ENCODE data around the gene PRKAR1A. TPM values are rescaled to one million over a fixed set of nuclear protein-coding genes. Genes with fewer than 3 reads are reported as not detected.

Gene PRKAR1A
- total RNA-seq, 1 donor from 2014 or later = 186 TPM

- H3K36me3 ChIP-seq = peaks cover 0 to 33% of the 10 kb centered on the region in 2 donors
These were observed 22.5 kb downstream of the PRKAR1A start for GRCh38 chr17:68534695-68535088.

DNA sequence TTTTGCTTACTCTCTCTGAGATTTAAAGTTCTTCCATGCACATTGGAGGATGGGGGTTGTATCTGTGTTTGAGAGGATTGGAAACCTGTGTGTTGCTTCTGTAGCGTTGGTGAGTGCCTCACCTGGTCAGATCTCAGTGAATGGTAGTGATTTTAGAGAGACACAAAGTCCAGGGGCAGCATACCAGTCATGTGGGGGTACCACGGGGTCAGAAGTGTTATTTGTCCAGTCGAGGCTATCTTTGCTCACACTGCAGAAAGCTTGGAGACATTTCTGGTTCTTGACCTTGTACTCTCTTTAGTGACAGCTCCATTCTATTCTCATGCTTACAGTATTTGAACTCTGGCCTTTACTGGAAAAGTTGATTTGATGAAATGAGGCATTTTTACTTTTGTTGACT lies 23.7 kb downstream of the PRKAR1A start:
- Histone ChIP-seq H3K27ac (no peak overlapping the region), H3K4me1 (peaks cover 7% of the 10 kb centered on the region)

More at GRCh38 chr17:68534695-68535088, 22.5 kb downstream of the PRKAR1A start:
- no peak overlapping the region for H3K27ac ChIP-seq
- no peak for TF ChIP-seq CTCF (IDR thresholded peaks at IDR 0.05)
- TF ChIP-seq POLR2AphosphoS5 (IDR thresholded peaks at IDR 0.05; ENCODE audit: insufficient read depth in 1 of 2, low read depth in 1 of 2) = no peak
- TF ChIP-seq POLR2A (IDR thresholded peaks at IDR 0.05) = no peak
- peaks cover 3% of the 10 kb centered on the region for H3K4me1 ChIP-seq
- DNase-seq (ENCODE audit: extremely low spot score in 2 of 2) = no peak
- H3K4me3 ChIP-seq = no peak overlapping the region
- no peaks in the 10 kb centered on the region for H3K27me3 ChIP-seq
- H3K9me3 ChIP-seq = no peaks in the 10 kb centered on the region
- intact Hi-C loops (cut with DNase I) = loop anchor here (5.0 kb wide), 1 partner anchor 223 kb away; no protein-coding TSS in a partner anchor

GRCh38 chr17:68539548-68540467 lies 27.6 kb downstream of the PRKAR1A start:
- Histone ChIP-seq H3K4me1 (peaks cover 7% of the 10 kb centered on the region), H3K36me3 (peaks cover 0 to 27% of the 10 kb centered on the region in 2 donors), H3K27me3 (no peaks in the 10 kb centered on the region), H3K9me3 (no peaks in the 10 kb centered on the region), H3K4me3 (no peak overlapping the region), H3K27ac (peak overlapping the region; percentile 1)
- intact Hi-C loops (cut with DNase I) = no loop called here
- TF ChIP-seq POLR2AphosphoS5 (IDR thresholded peaks at IDR 0.05; ENCODE audit: insufficient read depth in 1 of 2, low read depth in 1 of 2) (peak in 1 of 2 donors; percentile 52), POLR2A (IDR thresholded peaks at IDR 0.05) (no peak), CTCF (IDR thresholded peaks at IDR 0.05) (no peak)
- DNase-seq (ENCODE audit: extremely low spot score in 2 of 2) = no peak

More for the DNA sequence above, 23.7 kb downstream of the PRKAR1A start:
- no peaks in the 10 kb centered on the region for H3K9me3 ChIP-seq
- no peak for TF ChIP-seq CTCF (IDR thresholded peaks at IDR 0.05)
- intact Hi-C loops (cut with DNase I) = no loop called here
- peaks cover 0 to 31% of the 10 kb centered on the region in 2 donors for H3K36me3 ChIP-seq
- no peak overlapping the region for H3K4me3 ChIP-seq
- H3K27me3 ChIP-seq = no peaks in the 10 kb centered on the region
- no peak for DNase-seq (ENCODE audit: extremely low spot score in 2 of 2)

DNA sequence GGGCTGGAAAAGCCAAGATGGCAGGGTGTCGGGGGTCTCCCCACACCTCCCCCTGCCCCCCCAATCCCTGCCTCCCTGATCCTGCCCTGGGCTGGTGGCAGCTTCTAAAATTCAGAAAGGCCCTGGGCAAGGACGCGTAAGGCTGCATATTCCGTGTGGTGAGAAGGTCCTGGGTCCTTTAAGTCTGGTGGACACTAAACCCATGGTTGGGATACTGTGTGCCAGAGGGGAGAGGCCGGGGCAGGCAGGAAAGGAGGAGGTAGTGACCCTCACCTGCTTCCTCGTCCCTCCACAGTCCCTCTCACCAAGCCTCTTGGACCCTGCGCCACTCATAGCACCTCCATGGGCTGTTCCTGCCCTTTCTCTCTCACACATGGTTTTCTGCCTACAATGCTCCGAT lies 28.8 kb downstream of the PRKAR1A start:
- H3K4me3 ChIP-seq = no peak overlapping the region
- H3K27me3 ChIP-seq = no peaks in the 10 kb centered on the region
- intact Hi-C loops (cut with DNase I) = no loop called here
- H3K27ac ChIP-seq = no peak overlapping the region
- H3K9me3 ChIP-seq = no peaks in the 10 kb centered on the region
- H3K36me3 ChIP-seq = peaks cover 0 to 27% of the 10 kb centered on the region in 2 donors
- H3K4me1 ChIP-seq = peaks cover 7% of the 10 kb centered on the region
- TF ChIP-seq CTCF (IDR thresholded peaks at IDR 0.05) (no peak), POLR2AphosphoS5 (IDR thresholded peaks at IDR 0.05; ENCODE audit: insufficient read depth in 1 of 2, low read depth in 1 of 2) (no peak), POLR2A (IDR thresholded peaks at IDR 0.05) (no peak)
- no peak for DNase-seq (ENCODE audit: extremely low spot score in 2 of 2)

GRCh38 chr17:68541816-68542215 lies 29.6 kb downstream of the PRKAR1A start:
- Histone ChIP-seq H3K4me3 (no peak overlapping the region), H3K27me3 (no peaks in the 10 kb centered on the region), H3K36me3 (peaks cover 0 to 21% of the 10 kb centered on the region in 2 donors), H3K27ac (no peak overlapping the region), H3K9me3 (no peaks in the 10 kb centered on the region), H3K4me1 (peaks cover 7% of the 10 kb centered on the region)
- TF ChIP-seq POLR2AphosphoS5 (IDR thresholded peaks at IDR 0.05; ENCODE audit: insufficient read depth in 1 of 2, low read depth in 1 of 2) (no peak), POLR2A (IDR thresholded peaks at IDR 0.05) (no peak), CTCF (IDR thresholded peaks at IDR 0.05) (no peak)
- intact Hi-C loops (cut with DNase I) = no loop called here
- no peak for DNase-seq (ENCODE audit: extremely low spot score in 2 of 2)

Measured in vagina (tissue), 2 donors.